CD4-positive, alpha-beta memory T cell (primary cell): ENCODE results near the gene RINT1. TPM values are rescaled to one million over a fixed set of nuclear protein-coding genes. Genes with fewer than 3 reads are reported as not detected.
"Not testable (repeated sequence)": the region's sequence is repeated elsewhere in the genome, so short reads cannot be mapped to it uniquely, and the experiment has no call there.

ENCODE experiments used
- CTCF ChIA-PET: fragments of 350-600 bp; sonication (Branson Sonifier 250); formaldehyde crosslinking; loops from one replicate; lab custom pipeline; 2021; ENCODE audit warnings: inconsistent platforms; ENCODE audit not compliant: partially characterized antibody; lab: Charles Lee
- POLR2A ChIA-PET: fragments of 350-600 bp; sonication (Branson Sonifier 250); formaldehyde crosslinking; loops from one replicate; lab custom pipeline; 2021; ENCODE audit not compliant: partially characterized antibody; lab: Charles Lee
- DNase-seq, 5 donors: peaks; one replicate each; pipeline versions ENCODE4 v3.0.0 to v3.0.0-alpha.2; 2020 to 2022; ENCODE audit warnings: mixed read lengths in 1 of 5
- H3K27ac ChIP-seq: one replicate; pipeline ENCODE4 v1.7.0; 2013; ENCODE audit warnings: low read depth, low read length
- H3K27me3 ChIP-seq: 2 replicates; pipeline ENCODE4 v1.7.0; 2013; ENCODE audit warnings: mild to moderate bottlenecking, low read length, moderate library complexity; ENCODE audit not compliant: insufficient read depth
- H3K36me3 ChIP-seq: 2 replicates; pipeline ENCODE4 v1.7.0; 2013; ENCODE audit warnings: mild to moderate bottlenecking, low read length, moderate library complexity; ENCODE audit not compliant: insufficient read depth
- H3K4me1 ChIP-seq: 2 replicates; pipeline ENCODE4 v1.7.0; 2013; ENCODE audit warnings: mild to moderate bottlenecking, low read length, moderate library complexity; ENCODE audit not compliant: insufficient read depth
- H3K4me3 ChIP-seq, 2 donors: one replicate each; pipeline ENCODE4 v1.7.0; 2013; ENCODE audit warnings: low read length in 2 of 2, mild to moderate bottlenecking in 1 of 2
- H3K9me3 ChIP-seq, 2 donors: one replicate each; pipeline ENCODE4 v1.7.0; 2013; ENCODE audit warnings: low read length in 2 of 2, control low read depth in 1 of 2; ENCODE audit not compliant: control insufficient read depth in 1 of 2
- H3K27ac Mint-ChIP-seq, 7 donors: one replicate each; pipeline ENCODE4 v1.8.0; 2020 to 2021; ENCODE audit warnings: mixed read lengths in 7 of 7, mild to moderate bottlenecking in 6 of 7, inconsistent platforms in 3 of 7, moderate library complexity in 3 of 7
- H3K27me3 Mint-ChIP-seq, 2 donors: one replicate each; pipeline ENCODE4 v1.8.0; 2020 to 2021; ENCODE audit warnings: mixed read lengths in 2 of 2
- H3K36me3 Mint-ChIP-seq, 2 donors: one replicate each; pipeline ENCODE4 v1.8.0; 2020 to 2021; ENCODE audit warnings: mixed read lengths in 2 of 2, inconsistent platforms in 1 of 2, mild to moderate bottlenecking in 1 of 2
- H3K4me1 Mint-ChIP-seq, 4 donors: one replicate each; pipeline ENCODE4 v1.8.0; 2020 to 2021; ENCODE audit warnings: mixed read lengths in 4 of 4, mild to moderate bottlenecking in 1 of 4
- H3K4me3 Mint-ChIP-seq, 8 donors: one replicate each; pipeline ENCODE4 v1.8.0; 2020 to 2021; ENCODE audit warnings: mixed read lengths in 8 of 8, mild to moderate bottlenecking in 7 of 8, moderate library complexity in 6 of 8, inconsistent platforms in 3 of 8
- H3K9me3 Mint-ChIP-seq, 8 donors: one replicate each; pipeline ENCODE4 v1.8.0; 2020 to 2021; ENCODE audit warnings: mixed read lengths in 8 of 8, mild to moderate bottlenecking in 5 of 8, inconsistent platforms in 3 of 8, moderate library complexity in 1 of 8
- intact Hi-C: fragments of 100-400 bp; cut with micrococcal nuclease; formaldehyde crosslinking; loops from one replicate; pipeline ENCODE4 v1.15.1; 2023
- polyA plus RNA-seq, 2 donors: library from polyadenylated mRNA; unstranded; fragments of 300-500 nt; fragmentation: Illumina TruSeq; gene quantifications; one replicate each; pipeline ENCODE4 v1.2.3, GENCODE V29; 2021
- total RNA-seq, 2 experiments: library from RNA; stranded (reverse); gene quantifications; one replicate each; pipeline ENCODE4 v1.2.3, GENCODE V29; 2021

The RINT1 gene
- total and polyA plus RNA-seq, 4 experiments from 2014 or later: 16.0 to 26.5 (median 20.9) TPM

- H3K27me3 Mint-ChIP-seq: no peaks in the 10 kb centered on the region
- Histone ChIP-seq H3K27me3 (no peaks in the 10 kb centered on the region), H3K9me3 (no peaks in the 10 kb centered on the region), H3K27ac (peak overlapping the region; percentile 37), H3K4me3 (peak overlapping the region; percentile 71 to 73), H3K4me1 (peaks cover 15% of the 10 kb centered on the region), H3K36me3 (no peaks in the 10 kb centered on the region)
- peak; percentile 11 to 47 (median 27) for DNase-seq
- ChIA-PET POLR2A (interaction anchor here (0.5 to 4.4 kb wide), 3 partner anchors 11 to 48 kb away, joined by 3 to 38 read pairs (median 4); partner anchors contain the start of gene RINT1), CTCF (interaction anchor here (3.7 kb wide), 1 partner anchor 10 kb away, joined by 22 read pairs; the partner anchor contains the start of gene RINT1)
- H3K4me1 Mint-ChIP-seq: peaks cover 6 to 23% (median 9%) of the 10 kb centered on the region in 4 donors
- H3K4me3 Mint-ChIP-seq: peak overlapping the region; percentile 91 to 99 (median 94)
- intact Hi-C loops: no loop called here
- H3K9me3 Mint-ChIP-seq: no peaks in the 10 kb centered on the region
- peak overlapping the region; percentile 82 to 95 (median 86) for H3K27ac Mint-ChIP-seq
- peaks cover 0 to 3% of the 10 kb centered on the region in 2 donors for H3K36me3 Mint-ChIP-seq
These were observed 10.8 kb upstream of the RINT1 start for GRCh38 chr7:105521027-105521716.

- ChIA-PET POLR2A (interaction anchor here (4.4 kb wide), 1 partner anchor 10 kb away, joined by 38 read pairs; the partner anchor contains the start of gene RINT1), CTCF (interaction anchor here (1.6 to 3.7 kb wide), 2 partner anchors 10 kb away, joined by 6 to 22 read pairs; partner anchors contain the start of gene RINT1)
- Histone ChIP-seq H3K9me3 (no peaks in the 10 kb centered on the region), H3K27ac (peak within 1 kb of the TSS; percentile 37), H3K36me3 (no peaks in the 10 kb centered on the region), H3K27me3 (no peaks in the 10 kb centered on the region), H3K4me1 (peaks cover 15% of the 10 kb centered on the region), H3K4me3 (peak within 1 kb of the TSS; percentile 71 to 73)
- intact Hi-C loops: loop anchor here (1.0 kb wide), 1 partner anchor 10 kb away; the partner anchor contains the start of gene RINT1
- H3K27me3 Mint-ChIP-seq: no peaks in the 10 kb centered on the region
- peaks cover 6 to 23% (median 9%) of the 10 kb centered on the region in 4 donors for H3K4me1 Mint-ChIP-seq
- H3K27ac Mint-ChIP-seq: peak within 1 kb of the TSS; percentile 83 to 95 (median 87)
- peaks cover 0 to 3% of the 10 kb centered on the region in 2 donors for H3K36me3 Mint-ChIP-seq
- DNase-seq: peak; percentile 63 to 75 (median 74)
- H3K4me3 Mint-ChIP-seq: peak within 1 kb of the TSS; percentile 91 to 99 (median 94)
- H3K9me3 Mint-ChIP-seq: no peaks in the 10 kb centered on the region
These were observed 10.1 kb upstream of the RINT1 start, which contains the start of gene PUS7 for GRCh38 chr7:105521717-105522463. TSS of gene PUS7 (minus strand) at chr7:105522271. CDS start at chr7:105508512, 13,759 bp downstream.

GRCh38 chr7:105524423-105524822 is 7.6 kb upstream of the RINT1 start:
- CTCF ChIA-PET, H3K9me3 ChIP-seq, H3K27me3 Mint-ChIP-seq, H3K27me3 ChIP-seq, H3K4me3 Mint-ChIP-seq, DNase-seq, H3K36me3 Mint-ChIP-seq, H3K27ac ChIP-seq, intact Hi-C loops, H3K9me3 Mint-ChIP-seq, H3K4me3 ChIP-seq, H3K36me3 ChIP-seq: not testable (repeated sequence)
- peaks cover 6 to 25% (median 11%) of the 10 kb centered on the region in 4 donors for H3K4me1 Mint-ChIP-seq
- H3K27ac Mint-ChIP-seq: peak overlapping the region in 1 of 7 donors; percentile 27
- POLR2A ChIA-PET: interaction anchor here (4.4 kb wide), 1 partner anchor 7 kb away, joined by 38 read pairs; the partner anchor contains the start of gene RINT1
- H3K4me1 ChIP-seq: peaks cover 15% of the 10 kb centered on the region

DNA sequence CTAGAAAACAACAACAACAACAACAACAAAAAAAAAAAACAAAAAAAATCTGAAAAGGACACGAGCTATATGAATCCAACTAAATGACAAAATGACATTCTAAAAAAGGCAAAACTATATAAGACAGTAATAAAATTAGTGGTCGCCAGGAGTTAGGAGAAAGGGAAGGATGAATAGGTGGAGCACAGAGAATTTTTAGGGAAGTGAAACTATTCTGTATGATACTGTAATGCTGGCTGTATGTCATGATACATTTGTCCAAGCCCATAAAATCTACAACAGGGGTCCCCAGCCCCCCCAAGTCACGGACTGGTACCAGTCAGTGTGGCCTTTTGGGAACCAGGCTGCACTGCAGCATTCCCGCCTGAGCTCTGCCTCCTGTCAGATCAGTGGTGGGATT is 7.2 kb upstream of the RINT1 start:
- ChIA-PET POLR2A (no interaction called here), CTCF (no interaction called here)
- H3K4me3 Mint-ChIP-seq: peak overlapping the region in 1 of 8 donors; percentile 11

GRCh38 chr7:105527737-105528136 is 4.3 kb upstream of the RINT1 start:
- intact Hi-C loops, H3K36me3 Mint-ChIP-seq, H3K27ac ChIP-seq, H3K9me3 Mint-ChIP-seq, POLR2A ChIA-PET, CTCF ChIA-PET, H3K4me3 ChIP-seq, DNase-seq, H3K27me3 ChIP-seq, H3K4me1 ChIP-seq, H3K27me3 Mint-ChIP-seq, H3K9me3 ChIP-seq, H3K4me3 Mint-ChIP-seq, H3K27ac Mint-ChIP-seq, H3K36me3 ChIP-seq: not testable (repeated sequence)
- H3K4me1 Mint-ChIP-seq: peaks cover 6 to 32% (median 18%) of the 10 kb centered on the region in 4 donors

More for the DNA sequence above, 7.2 kb upstream of the RINT1 start:
- H3K27me3 Mint-ChIP-seq: no peaks in the 10 kb centered on the region
- Histone ChIP-seq H3K9me3 (no peaks in the 10 kb centered on the region), H3K4me3 (no peak overlapping the region), H3K27ac (no peak overlapping the region), H3K27me3 (no peaks in the 10 kb centered on the region), H3K36me3 (no peaks in the 10 kb centered on the region), H3K4me1 (peaks cover 15% of the 10 kb centered on the region)
- intact Hi-C loops: no loop called here
- peak overlapping the region in 1 of 7 donors; percentile 27 for H3K27ac Mint-ChIP-seq
- DNase-seq: no peak
- peaks cover 5 to 25% (median 12%) of the 10 kb centered on the region in 4 donors for H3K4me1 Mint-ChIP-seq
- H3K36me3 Mint-ChIP-seq: peaks cover 0 to 3% of the 10 kb centered on the region in 2 donors
- no peaks in the 10 kb centered on the region for H3K9me3 Mint-ChIP-seq

GRCh38 chr7:105530126-105530525 is 1.9 kb upstream of the RINT1 start:
- CTCF ChIA-PET: interaction anchor here (1.0 to 2.5 kb wide), 3 partner anchors 10 to 100 kb away, joined by 4 to 22 read pairs (median 21); no protein-coding TSS in a partner anchor
- H3K36me3 Mint-ChIP-seq: peaks cover 0 to 9% of the 10 kb centered on the region in 2 donors
- POLR2A ChIA-PET: interaction anchor here (1.5 to 2.9 kb wide), 2 partner anchors 28 to 516 kb away, joined by 4 to 26 read pairs; partner anchors contain the start of gene KMT2E

More at GRCh38 chr7:105530126-105530525, 1.9 kb upstream of the RINT1 start:
- Mint-ChIP-seq H3K4me1 (peaks cover 14 to 43% (median 26%) of the 10 kb centered on the region in 4 donors), H3K27ac (peak overlapping the region in 5 of 7 donors; percentile 30 to 62 (median 42)), H3K4me3 (peak overlapping the region in 7 of 8 donors; percentile 28 to 73 (median 50)), H3K9me3 (no peaks in the 10 kb centered on the region), H3K27me3 (no peaks in the 10 kb centered on the region)
- Histone ChIP-seq H3K4me1 (peaks cover 23% of the 10 kb centered on the region), H3K27ac (no peak overlapping the region), H3K27me3 (no peaks in the 10 kb centered on the region), H3K4me3 (no peak overlapping the region), H3K9me3 (no peaks in the 10 kb centered on the region), H3K36me3 (no peaks in the 10 kb centered on the region)
- DNase-seq: no peak
- intact Hi-C loops: loop anchor here (5.0 kb wide), 3 partner anchors 143 to 582 kb away; partner anchors contain the start of genes SRPK2 and SYPL1
